ENCODE results near the gene STX16. TPM values are rescaled to one million over a fixed set of nuclear protein-coding genes. Genes with fewer than 3 reads are reported as not detected.
A peak's percentile ranks its signal among the peaks of the same experiment; 100 is the strongest.

The STX16 gene
- total RNA-seq, 4 donors from 2014 or later: 26.1 to 90.4 (median 47.8) TPM

- Histone ChIP-seq H3K36me3 (peaks cover 0 to 39% of the 10 kb centered on the region in 2 donors), H3K4me3 (peak overlapping the region; percentile 56 to 62), H3K27ac (peak overlapping the region; percentile 37 to 95 (median 91)), H3K4me1 (peaks cover 0 to 59% (median 27%) of the 10 kb centered on the region in 3 donors), H3K27me3 (no peaks in the 10 kb centered on the region), H3K9me3 (no peaks in the 10 kb centered on the region)
- 48% methylated on average over 5 of the region's 51 CpGs; no CpG with 5 or more reads in 1 of the 2 donors for WGBS, 2 donors (ENCODE audit: low coverage in 1 of 2)
- TF ChIP-seq, protein P1, sequence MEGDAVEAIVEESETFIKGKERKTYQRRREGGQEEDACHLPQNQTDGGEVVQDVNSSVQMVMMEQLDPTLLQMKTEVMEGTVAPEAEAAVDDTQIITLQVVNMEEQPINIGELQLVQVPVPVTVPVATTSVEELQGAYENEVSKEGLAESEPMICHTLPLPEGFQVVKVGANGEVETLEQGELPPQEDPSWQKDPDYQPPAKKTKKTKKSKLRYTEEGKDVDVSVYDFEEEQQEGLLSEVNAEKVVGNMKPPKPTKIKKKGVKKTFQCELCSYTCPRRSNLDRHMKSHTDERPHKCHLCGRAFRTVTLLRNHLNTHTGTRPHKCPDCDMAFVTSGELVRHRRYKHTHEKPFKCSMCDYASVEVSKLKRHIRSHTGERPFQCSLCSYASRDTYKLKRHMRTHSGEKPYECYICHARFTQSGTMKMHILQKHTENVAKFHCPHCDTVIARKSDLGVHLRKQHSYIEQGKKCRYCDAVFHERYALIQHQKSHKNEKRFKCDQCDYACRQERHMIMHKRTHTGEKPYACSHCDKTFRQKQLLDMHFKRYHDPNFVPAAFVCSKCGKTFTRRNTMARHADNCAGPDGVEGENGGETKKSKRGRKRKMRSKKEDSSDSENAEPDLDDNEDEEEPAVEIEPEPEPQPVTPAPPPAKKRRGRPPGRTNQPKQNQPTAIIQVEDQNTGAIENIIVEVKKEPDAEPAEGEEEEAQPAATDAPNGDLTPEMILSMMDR (IDR thresholded peaks at IDR 0.05): peak in 2 of 4 experiments; percentile 7 to 8
- no peak for TF ChIP-seq POLR2A (IDR thresholded peaks at IDR 0.05)
- no peak for ATAC-seq
Measured at GRCh38 chr20:58693226-58694006, 42.3 kb downstream of the STX16 start.

- Histone ChIP-seq H3K9me3 (no peaks in the 10 kb centered on the region), H3K4me3 (no peak overlapping the region), H3K27ac (no peak overlapping the region), H3K27me3 (no peaks in the 10 kb centered on the region), H3K36me3 (peaks cover 0 to 50% of the 10 kb centered on the region in 2 donors), H3K4me1 (peaks cover 0 to 53% (median 27%) of the 10 kb centered on the region in 3 donors)
- TF ChIP-seq EP300 (IDR thresholded peaks at IDR 0.05) (no peak), POLR2A (IDR thresholded peaks at IDR 0.05) (no peak), POLR2AphosphoS5 (IDR thresholded peaks at IDR 0.05) (no peak)
- TF ChIP-seq, protein P1 (IDR thresholded peaks at IDR 0.05): no peak
- WGBS, 2 donors (ENCODE audit: low coverage in 1 of 2): 82 to 100% methylated on average over 1 to 6 of the region's 33 CpGs
- no peak for ATAC-seq
Measured at GRCh38 chr20:58694241-58695083, 43.4 kb downstream of the STX16 start.

DNA sequence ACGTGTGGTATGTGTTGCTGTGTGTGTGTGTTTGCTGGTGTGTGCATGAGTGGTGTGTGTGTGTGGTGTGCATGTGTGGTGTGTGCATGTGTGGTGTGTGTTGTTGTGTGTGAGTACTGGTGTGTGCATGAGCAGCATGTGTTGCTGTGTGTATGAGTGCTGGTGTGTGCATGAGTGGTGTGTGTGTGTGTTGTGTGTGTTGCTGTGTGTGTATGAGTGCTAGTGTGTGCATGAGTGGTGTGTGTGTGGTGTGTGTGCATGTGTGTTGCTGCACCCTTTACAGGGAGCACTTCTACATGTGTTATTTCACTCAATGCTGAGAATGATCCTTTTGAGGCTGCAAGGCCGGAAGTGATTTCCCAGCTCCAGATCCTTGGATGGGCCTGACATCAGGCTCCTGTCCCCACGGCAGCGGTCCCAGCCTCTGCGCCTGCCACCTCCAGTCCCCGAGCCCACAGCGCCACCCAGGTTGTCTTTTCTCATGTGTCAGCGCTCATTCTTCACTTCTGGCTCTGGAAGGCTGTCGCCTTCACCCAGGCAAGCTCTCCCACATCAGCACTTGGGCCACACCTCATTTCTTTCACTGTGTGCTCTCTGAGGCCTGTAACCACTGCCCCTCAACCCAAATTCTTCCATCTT, 44.1 kb downstream of the STX16 start:
- no peaks in the 10 kb centered on the region for H3K27me3 ChIP-seq
- no peaks in the 10 kb centered on the region for H3K9me3 ChIP-seq
- no peak overlapping the region for H3K27ac ChIP-seq
- TF ChIP-seq POLR2AphosphoS5 (IDR thresholded peaks at IDR 0.05) (no peak), POLR2A (IDR thresholded peaks at IDR 0.05) (no peak), EP300 (IDR thresholded peaks at IDR 0.05) (no peak)
- TF ChIP-seq, protein P1 (IDR thresholded peaks at IDR 0.05): no peak
- no peak for ATAC-seq
- no peak overlapping the region for H3K4me3 ChIP-seq
- H3K4me1 ChIP-seq: peaks cover 0 to 53% (median 27%) of the 10 kb centered on the region in 3 donors
- peaks cover 0 to 57% of the 10 kb centered on the region in 2 donors for H3K36me3 ChIP-seq
- 74 to 86% methylated on average over 3 to 7 of the region's 9 CpGs for WGBS, 2 donors (ENCODE audit: low coverage in 1 of 2)

DNA sequence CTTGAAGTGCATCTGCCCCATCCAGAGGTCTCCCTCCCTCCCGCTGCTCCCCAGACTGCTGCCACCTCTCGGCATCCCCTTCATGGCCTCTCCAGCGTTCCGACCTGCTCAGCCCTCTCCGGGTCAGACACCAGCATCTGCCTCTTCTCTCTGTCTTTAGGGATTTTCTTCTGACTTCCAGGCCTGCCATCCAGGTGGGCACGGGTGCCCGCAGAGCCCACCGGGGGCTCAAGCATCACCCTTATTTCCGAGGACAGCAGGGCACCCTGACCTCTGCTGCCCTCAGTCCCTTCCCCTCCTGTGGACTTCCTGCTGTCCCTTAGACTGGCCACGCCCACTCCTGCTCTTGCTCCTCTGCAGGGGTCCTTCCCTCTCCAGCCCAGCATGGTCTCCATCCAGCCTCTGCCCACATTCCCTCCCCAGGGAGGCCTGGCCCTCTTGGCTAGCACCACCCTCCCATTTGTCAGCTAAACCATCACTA, 44.9 kb downstream of the STX16 start:
- no peak for ATAC-seq
- H3K4me1 ChIP-seq: peaks cover 0 to 48% (median 25%) of the 10 kb centered on the region in 3 donors
- H3K36me3 ChIP-seq: peaks cover 0 to 64% of the 10 kb centered on the region in 2 donors
- WGBS, 2 donors (ENCODE audit: low coverage in 1 of 2): 86 to 88% methylated on average over 6 to 10 of the region's 10 CpGs
- no peaks in the 10 kb centered on the region for H3K27me3 ChIP-seq
- H3K4me3 ChIP-seq: no peak overlapping the region
- H3K9me3 ChIP-seq: no peaks in the 10 kb centered on the region
- no peak for TF ChIP-seq EP300 (IDR thresholded peaks at IDR 0.05)
- TF ChIP-seq POLR2A (IDR thresholded peaks at IDR 0.05): no peak
- TF ChIP-seq, protein P1 (IDR thresholded peaks at IDR 0.05): no peak
- no peak for TF ChIP-seq POLR2AphosphoS5 (IDR thresholded peaks at IDR 0.05)
- no peak overlapping the region for H3K27ac ChIP-seq

All from gastroesophageal sphincter (tissue), 4 donors.